C4-2B (cell line): ENCODE measurements around the gene ANKRD18B.
"Not testable (repeated sequence)": the region's sequence is repeated elsewhere in the genome, so short reads cannot be mapped to it uniquely, and the experiment has no call there.

Experiments
- H3K27ac ChIP-seq: fragments of 450-650 bp; 2 replicates; pipeline ENCODE4 v1.5.1; 2017
- CTCF ChIP-seq: fragments of 450-650 bp; conservative IDR thresholded peaks from 2 replicates; pipeline ENCODE4 v1.5.1; 2017; ENCODE audit warnings: mild to moderate bottlenecking
- ZFX ChIP-seq: fragments of 450-650 bp; IDR thresholded peaks from 2 replicates; pipeline ENCODE4 v1.6.1; 2017

The ANKRD18B gene

GRCh38 chr9:33611358-33611757 is 87.3 kb downstream of the ANKRD18B start:
- TF ChIP-seq CTCF (no peak), ZFX (no peak)
- H3K27ac ChIP-seq, result no peak overlapping the region

GRCh38 chr9:33612410-33612809 is 88.4 kb downstream of the ANKRD18B start:
- not testable (repeated sequence) for H3K27ac ChIP-seq

- H3K27ac ChIP-seq, result no peak overlapping the region
- no peak for TF ChIP-seq CTCF
- TF ChIP-seq ZFX, result no peak
Measured at GRCh38 chr9:33614001-33614687, 90.1 kb downstream of the ANKRD18B start.

- H3K27ac ChIP-seq, result not testable (repeated sequence)
Measured at GRCh38 chr9:33618370-33618769, 94.3 kb downstream of the ANKRD18B start.

GRCh38 chr9:33619666-33620404 is 95.8 kb downstream of the ANKRD18B start:
- TF ChIP-seq CTCF (no peak), ZFX (no peak)
- no peak overlapping the region for H3K27ac ChIP-seq

- no peak for TF ChIP-seq CTCF
- no peak for TF ChIP-seq ZFX
- no peak overlapping the region for H3K27ac ChIP-seq
Measured at GRCh38 chr9:33620738-33621439, 96.8 kb downstream of the ANKRD18B start.
